T-helper 1 cell (primary cell): Measurements from ENCODE around the gene NRP2.

Experiments used
- DNase-seq, 5 donors: peaks; one replicate each; pipeline ENCODE4 v3.0.0-alpha.2; 2012 to 2020

The NRP2 gene

DNA sequence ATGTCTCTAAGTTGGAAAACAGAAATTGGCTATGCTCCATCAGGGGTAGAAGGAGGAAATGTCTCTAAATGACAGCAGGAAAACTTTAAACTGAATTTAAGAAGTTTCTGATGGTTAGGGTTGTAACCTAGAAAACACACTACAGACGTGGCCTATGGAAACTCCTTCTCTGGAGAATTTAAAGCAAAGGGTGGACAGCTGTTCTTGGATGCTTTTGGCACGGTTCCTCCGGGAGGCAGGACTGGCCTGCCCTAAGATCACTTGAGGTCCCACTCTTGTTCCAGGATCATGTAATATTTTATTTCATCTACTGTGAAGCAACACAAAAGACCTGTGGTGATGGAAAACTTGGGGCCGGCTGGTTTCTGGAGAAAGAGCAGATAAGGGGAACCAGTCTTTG, 77.0 kb downstream of the NRP2 start:
- DNase-seq: no peak

DNA sequence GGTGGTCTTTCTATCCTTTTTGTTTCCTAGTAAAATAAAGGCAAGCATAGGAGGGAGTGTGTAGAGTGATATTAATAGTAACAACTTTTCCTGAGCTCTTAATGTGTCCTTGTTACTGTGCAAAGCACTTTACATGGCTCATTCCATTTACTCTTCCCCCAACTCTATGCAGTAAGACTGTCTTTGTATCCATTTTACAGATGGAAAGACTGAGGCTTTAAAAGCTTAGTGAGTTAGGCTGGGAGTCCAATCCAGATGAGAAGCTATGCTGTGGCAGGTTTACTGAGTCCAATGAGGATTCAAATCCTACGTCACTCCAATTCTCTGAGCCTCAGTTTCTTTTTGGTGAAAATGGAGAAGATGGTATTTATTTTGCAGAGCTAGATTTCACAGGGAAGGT, 77.4 kb downstream of the NRP2 start:
- no peak for DNase-seq

DNA sequence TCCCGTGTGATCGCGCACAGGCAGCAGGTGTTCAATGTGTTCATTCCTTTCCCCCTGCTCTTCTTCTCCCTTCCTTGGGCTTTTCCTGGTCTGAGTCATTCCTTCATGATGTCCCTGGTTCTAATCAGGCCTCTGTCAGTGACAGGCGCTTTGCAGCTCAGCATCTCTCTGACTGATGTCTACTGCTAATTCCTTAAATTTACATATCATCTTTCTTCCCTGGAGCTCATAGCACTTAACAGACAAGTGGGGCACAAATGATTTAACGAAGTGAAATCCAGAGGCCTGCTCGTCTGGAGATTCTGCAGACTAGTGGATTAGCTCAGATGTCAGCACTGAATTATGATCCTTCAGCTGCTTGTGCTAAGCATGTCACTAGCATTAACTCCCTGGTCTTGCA, 77.9 kb downstream of the NRP2 start:
- DNase-seq: no peak

DNA sequence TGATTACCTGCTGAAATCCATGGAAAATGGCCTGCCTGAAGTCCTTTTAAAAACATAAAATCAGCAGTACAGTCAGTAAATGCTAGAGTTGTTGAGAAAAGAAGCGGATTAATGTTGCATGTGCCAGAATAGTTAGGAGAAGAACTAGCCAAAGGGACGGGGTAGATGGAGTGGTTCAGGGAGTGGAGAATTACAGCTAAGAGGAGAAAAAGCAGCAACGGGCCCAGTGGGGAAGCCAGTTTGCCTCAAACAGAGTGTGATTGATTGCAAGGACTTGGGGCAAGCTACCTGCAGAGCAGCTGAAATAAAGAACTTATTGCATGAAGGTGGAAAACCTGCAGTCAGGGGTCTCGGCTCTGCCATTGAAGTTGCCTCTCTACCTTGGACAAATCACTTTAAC, 79.1 kb downstream of the NRP2 start:
- DNase-seq: no peak

DNA sequence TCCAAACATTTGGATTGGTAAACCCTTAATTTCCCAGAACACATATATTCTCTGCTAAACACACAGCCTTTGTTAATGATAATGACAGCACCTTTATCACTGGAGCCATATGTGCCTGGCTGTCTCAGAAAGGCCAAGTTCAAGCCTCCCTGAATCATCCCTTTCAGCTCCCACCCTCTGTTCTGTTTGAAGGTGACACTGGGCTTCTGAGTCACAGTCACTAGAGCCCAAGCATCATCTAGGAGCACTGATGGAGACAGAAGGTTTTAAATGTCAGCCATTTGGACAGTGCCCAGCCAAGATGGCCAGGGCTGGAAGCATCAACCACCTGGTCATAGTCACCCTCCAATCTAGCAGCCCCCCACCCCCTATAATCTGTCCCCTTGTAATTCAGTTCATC, 80.6 kb downstream of the NRP2 start:
- DNase-seq: no peak

DNA sequence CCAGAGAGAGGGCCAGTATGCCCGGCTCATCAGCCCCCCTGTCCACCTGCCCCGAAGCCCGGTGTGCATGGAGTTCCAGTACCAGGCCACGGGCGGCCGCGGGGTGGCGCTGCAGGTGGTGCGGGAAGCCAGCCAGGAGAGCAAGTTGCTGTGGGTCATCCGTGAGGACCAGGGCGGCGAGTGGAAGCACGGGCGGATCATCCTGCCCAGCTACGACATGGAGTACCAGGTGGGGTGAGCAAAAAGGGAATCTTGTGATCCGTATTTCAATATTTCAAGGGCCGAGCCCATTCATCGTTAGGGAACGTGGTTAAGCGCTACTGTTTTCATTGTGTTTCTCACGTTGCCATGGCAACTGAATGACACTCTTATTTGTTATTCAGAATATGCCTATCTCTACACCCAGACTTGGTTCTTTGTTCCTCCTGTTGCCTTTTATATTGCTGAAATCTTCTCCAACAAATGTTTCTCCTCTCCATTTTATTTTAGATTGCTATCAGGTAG, 81.5 kb downstream of the NRP2 start:
- no peak for DNase-seq

DNA sequence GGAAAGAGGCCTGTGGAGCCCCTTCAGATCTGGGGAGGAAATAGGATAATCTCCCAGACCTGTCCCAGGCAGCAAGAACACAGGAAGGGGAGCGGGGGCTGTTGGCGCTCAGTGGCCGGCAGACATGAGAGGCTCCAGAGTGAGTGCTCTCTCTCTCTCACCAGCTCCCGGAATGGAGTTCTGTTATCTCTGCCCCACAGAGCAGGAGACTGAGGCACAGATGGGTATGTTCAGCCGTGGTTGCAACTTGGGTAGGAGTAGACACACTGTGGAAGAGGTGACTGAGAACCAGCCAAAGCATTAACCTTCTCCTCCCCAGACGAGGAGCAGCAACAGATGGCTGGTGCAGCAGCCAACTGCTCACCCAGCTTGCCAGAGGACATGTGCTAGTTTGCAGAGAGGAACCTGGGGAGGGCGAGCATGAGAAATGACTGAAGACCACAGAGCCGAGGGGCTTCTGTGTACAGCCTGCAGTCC, 82.0 kb downstream of the NRP2 start:
- DNase-seq: no peak

DNA sequence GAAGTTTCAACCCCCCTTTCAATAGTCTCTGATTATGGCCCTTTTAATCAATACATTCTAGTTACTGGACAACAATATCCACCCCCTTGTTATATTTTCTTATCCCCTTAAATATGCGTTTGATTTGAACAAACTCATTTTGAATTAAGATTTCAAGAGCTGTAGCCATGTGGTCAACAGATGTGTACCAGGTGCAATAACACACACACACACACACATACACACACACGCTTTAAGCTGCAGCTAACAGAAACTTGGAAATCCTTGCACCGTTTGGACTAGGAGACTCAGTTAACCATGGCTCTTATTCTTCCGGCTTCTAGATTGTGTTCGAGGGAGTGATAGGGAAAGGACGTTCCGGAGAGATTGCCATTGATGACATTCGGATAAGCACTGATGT, 82.8 kb downstream of the NRP2 start:
- DNase-seq: no peak

DNA sequence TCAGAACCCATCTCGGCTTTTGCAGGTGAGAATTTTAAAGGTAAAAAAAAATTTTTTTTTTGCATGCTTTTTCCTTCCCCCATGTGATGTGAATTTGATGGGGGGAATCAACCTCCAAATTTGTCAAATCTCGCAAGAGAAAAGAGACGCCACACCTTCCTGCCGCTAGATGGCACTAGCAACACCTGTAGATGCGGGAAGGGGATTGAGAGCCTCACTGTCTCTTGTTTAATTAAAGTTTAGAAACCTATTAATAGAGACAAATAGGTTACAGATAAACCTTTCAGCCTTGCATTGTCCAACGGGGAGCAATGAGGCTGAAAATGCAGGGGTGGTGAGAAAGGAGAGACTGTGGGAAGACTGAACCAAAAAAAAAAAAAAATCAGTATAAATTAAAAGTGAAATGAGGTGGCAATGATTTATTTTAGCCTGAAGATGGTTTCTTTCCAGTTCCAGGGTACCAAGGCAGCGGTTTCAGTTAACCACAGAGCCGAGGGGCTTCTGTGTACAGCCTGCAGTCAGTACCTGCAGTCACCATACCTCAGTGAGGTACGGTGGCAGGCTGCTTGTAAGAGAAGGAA, 84.6 kb downstream of the NRP2 start:
- peak in 2 of 5 donors; percentile 24 to 37 for DNase-seq

DNA sequence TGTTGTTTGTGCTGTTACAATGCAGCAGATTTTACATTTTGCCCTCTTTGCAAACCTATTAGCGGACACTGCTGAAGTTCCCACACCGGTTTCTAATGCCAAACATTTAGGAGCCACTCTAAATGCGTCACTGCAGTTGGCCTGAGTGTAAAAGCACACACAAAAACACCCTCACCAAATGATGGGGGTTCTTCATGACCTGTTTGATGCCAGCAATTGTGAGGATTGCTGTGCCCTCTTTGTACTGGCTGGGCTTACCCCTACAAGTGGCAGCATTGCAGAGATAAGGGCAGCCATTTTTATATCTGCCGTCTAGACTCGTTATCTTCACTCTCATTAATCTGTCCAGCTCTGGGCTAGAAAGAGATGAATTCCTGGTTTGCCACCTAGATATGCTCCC, 85.3 kb downstream of the NRP2 start:
- no peak for DNase-seq

DNA sequence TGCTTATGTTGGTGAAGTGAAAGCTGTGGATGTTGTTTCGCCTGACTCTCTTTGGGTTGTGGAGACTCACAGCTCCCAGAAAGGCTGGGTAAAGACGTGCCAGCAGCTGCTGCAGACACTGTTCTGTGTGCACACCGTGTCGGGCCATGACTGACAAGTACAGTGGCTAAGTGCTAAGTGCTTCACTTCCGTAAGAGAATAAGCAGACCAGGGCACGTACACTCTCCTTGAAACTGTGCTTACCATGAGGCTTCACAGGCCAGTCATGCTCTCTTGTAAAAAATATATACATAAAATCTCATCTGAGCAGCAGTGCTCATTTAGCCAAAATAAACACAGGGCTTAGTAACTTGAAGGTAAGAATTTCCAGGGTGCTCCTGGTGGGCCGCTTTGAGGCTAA, 86.0 kb downstream of the NRP2 start:
- DNase-seq: no peak

DNA sequence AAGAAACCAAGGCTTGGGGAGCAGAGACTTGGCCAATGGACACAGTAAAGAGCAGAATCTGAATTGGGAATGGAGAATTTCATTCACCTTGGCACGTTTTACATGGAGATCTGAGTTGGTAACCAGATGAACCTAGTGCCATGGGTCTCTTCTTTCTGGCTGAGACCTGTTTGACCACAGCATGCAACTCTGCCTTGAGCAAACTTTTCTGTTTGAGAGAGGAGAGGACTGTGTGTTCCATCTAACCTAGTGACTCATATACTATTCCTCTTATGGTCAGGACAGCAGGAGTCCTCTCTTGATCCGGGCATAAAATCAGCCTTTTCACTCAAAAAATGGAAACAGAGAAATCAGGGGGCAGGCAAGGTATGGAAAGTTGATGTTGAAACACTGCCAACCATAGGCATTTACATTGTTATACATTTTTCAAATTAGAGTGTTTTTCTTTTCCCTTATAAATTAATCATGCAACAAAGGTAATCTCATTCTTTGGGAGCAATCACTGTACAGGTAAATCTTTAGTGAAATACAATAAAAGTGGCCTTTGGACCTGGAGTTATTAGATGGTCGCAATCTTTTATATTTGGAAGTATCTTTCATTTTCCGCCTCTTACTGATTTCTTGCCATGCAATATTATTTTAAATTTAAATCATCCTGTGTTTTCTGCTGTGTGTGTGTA, 86.7 kb downstream of the NRP2 start:
- no peak for DNase-seq

DNA sequence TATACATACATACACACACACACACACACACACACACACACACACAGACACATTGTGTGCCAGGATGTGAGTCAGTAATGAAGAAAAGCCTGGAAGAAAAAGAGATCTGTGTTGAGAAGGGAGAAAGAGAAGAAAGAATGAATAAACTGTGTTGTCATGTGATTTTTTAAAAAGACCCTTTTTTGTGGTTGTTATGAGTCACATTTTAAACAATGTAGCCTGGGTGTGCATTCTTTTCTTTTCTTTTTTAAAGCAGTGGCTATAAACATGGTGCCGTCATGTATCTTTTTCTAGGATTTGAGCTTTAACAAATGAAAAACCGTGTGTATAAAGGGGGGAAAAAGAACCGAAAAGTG, 87.2 kb downstream of the NRP2 start:
- no peak for DNase-seq

DNA sequence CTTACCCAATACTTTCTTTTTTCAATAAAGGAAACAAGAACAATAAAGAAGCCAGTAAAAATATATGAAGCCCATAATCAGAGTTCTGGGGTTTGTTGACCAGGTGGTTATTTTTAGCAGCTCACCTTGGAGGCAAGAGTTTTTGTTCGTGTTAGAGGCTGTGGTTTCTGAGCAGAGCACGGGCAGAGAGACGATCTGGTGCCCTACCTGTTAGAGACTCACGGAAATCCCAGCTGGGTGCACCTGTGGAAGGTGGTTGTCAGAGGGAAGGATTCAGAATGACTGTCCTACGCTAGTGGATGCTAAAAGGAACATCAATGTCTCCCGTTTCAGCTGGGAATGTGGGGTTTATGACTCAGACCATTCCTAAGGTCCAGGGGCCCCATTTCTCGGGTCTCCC, 87.6 kb downstream of the NRP2 start:
- no peak for DNase-seq

DNA sequence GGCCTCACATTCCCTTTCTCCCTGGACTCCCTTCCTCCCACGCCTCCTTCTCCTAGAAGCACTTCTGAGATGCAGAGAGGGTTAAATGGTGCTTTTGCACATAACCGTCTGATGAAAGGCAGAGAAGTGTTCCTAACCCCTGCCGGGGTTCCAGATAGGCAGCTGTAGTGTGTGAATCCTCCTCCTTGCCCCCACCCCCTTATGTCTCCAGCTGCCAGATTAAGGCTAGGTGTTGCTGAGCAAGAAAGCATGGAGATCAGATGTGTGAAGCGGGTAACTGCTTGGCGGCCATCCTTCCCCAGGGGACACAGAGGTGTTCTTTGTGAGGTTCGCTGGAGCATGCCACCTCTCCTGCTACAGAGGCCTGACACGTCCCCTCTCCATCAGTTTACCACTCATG, 88.3 kb downstream of the NRP2 start:
- no peak for DNase-seq

DNA sequence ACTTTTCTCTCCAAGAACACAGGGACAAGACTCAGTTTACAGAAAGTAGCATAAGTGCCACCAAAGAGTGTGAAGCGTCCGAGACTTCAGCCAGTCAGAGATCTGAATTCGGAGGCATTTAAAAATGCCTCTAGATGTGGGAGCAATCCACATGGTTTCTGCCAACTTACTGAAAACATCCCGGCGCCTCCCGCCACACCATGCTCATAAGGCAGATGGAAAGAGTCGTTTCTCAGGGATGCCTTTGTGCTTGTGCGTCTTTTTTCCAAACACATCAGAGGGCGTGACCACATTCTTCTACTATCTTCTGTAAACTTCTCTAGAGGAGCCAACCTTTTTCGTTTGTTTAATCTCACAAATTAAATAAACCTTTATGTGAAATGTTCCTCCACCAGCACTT, 88.7 kb downstream of the NRP2 start:
- no peak for DNase-seq

DNA sequence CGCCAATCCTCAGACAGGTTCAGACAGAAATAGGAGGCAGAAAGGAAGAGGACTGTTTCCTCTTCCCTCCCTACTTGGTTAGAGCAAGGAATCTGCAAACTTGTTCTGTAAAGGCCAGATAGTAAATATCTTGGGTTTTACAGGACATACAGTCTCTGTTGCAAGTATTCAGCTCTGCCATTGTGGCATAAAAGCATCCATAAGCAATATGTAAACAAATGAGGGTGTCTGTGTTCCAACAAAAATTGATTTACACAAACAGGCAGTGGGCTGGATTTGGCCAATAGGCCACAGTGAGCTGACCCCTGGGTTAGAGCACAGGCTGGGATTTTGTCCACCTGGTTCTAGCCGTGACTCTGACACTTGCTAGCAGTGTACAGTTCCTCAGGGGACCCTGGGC, 89.4 kb downstream of the NRP2 start:
- no peak for DNase-seq

DNA sequence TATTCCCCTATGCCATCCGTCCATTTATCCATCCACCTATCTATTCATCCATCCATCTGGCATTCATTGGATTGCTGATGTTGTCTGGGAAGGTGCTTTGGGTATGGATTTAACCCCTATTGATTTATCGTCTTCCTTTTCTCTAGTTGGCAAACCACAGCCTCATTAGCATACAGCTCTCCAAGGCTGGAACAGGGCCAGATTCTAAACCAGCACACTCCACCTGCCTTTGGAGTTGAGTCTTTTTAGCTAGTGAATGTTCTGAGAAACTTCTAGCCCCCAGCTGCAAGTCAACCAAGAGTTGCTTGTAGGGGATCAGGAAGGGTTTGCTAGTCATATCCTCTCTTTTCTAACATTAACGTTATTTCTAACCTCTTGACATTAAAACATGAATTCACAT, 90.7 kb downstream of the NRP2 start:
- DNase-seq: no peak

DNA sequence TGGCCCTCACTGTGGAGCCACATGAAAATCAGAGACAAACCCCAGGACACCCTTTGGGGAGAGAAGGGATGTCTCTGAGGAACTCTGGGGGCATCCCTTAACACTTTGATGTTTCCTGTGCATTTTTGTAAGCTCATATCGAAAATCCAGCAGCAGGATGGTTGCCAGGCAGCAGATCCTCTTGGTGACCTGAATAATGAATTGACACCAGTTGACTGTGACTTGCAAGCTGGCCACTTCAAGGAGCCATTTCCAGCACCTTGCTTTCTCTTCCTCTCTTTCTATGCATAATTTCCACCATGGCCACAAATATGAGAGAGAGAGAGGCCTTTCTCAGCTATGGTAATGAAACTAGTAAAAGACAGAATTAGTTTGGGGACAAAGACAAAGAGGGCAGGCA, 91.7 kb downstream of the NRP2 start:
- no peak for DNase-seq

DNA sequence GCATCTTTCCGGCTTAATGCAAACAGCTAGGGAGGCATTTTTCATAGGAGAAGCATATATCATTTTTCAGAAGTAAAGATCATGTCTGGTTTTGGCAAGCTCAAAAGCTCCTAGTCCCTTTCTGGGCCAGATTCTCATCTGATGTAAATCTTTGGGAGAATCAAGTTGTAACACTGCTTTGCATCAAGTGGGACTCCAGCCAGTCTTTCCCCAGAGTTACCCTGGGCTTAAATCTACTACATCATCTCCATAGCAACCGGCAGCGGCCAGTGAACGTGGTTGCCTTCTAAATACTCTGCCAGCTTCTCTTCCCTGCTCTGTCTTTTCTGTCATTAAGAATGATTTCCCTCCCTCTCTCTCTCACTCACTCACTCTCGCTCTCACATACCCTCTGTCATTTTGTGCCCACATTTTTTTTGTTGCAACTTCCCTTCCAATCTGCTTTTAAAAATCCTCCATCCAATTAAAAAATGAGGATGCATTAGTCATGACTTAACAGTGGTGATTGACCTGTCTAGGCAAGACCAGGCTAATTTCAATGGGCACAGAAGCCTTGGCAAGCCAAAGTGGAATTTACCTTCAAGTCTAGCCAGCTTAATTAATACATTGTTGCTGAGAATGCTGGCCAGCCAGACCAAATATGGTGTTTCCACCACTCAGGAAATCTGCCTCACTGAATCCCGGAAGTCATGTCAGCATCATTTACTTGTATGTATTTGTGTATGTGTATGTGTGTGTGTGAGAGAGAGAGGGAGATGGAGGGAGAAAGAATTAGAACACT, 93.0 kb downstream of the NRP2 start:
- DNase-seq: no peak

DNA sequence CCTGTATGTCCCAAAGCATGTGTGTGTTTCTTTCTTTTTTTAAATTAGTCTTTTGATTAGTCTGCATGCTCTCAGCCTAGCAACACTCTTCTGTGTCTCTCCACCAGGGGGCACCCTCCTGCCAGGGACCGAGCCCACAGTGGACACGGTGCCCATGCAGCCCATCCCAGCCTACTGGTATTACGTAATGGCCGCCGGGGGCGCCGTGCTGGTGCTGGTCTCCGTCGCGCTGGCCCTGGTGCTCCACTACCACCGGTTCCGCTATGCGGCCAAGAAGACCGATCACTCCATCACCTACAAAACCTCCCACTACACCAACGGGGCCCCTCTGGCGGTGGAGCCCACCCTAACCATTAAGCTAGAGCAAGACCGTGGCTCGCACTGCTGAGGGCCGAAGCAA, 93.8 kb downstream of the NRP2 start:
- peak in 1 of 5 donors; percentile 11 for DNase-seq

DNA sequence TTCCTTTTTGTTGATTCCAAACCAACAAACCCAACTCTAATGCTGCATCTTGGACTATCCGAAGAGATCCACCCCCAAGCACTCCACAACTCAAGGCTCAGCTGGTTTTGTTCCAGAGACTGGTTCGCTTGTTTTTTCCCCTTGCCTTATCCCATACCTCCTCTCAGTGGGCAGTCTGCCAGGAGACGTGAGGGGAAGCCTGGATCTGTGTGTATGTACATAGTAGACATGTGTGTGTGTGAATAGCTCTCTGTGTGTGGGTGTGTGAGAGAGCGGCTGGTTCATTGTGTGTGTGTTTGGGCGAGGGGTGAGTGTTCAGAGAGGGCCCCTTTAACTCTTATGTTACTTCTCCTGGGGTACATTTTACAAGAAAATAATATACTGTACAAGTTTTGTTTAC, 94.4 kb downstream of the NRP2 start:
- DNase-seq: no peak

DNA sequence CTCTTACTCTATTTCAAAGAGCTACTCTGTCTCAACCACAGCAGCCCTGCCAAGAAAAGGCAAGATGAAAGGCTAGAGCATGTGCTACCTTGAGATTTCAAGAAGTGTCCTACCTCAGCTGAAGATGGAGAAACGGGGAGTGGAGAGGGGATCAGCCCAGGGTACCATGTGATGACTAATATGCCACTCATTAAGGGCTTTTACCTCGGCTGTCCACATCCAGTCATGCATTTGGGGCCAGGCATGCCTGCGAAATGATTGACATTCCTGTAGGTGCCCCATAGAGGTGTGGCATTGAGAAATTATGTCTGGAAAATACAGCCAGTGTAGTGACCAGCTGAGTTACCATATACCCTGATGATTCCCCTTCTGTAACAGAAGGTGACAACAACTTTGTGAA, 96.1 kb downstream of the NRP2 start:
- DNase-seq: no peak

DNA sequence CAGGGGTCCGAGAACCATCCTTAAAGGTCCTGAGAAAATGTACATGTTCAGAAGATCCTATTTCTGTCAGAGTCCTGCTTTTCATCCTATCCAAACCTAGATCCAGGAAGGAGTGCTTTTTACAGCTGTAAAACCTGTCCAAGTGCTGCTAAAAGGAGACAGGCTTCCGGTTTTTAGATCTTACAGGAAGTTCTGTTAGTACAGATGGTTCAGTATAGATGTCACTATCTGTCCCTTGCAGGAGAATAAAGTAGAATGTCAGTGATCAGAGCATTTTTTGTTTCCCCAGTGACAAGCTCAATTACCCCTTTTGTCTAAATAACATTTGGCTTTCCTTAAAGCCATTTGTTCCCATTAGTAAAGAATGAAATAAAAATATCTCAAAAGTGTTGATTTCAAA, 98.3 kb downstream of the NRP2 start:
- DNase-seq: no peak
